Type B pancreatic cell (in vitro differentiated cells): ENCODE results near the gene PPIL4. TPM values are rescaled to one million over a fixed set of nuclear protein-coding genes. Genes with fewer than 3 reads are reported as not detected.
"Not testable (repeated sequence)": the region's sequence is repeated elsewhere in the genome, so short reads cannot be mapped to it uniquely, and the experiment has no call there.

Source experiments
- DNase-seq: peaks from one replicate; pipeline ENCODE4 v3.0.0; 2021; ENCODE audit warnings: mixed read lengths; ENCODE audit not compliant: unreplicated experiment; ENCODE audit errors: extremely low spot score
- H3K27ac Mint-ChIP-seq: 2 replicates; pipeline ENCODE4 v1.8.0; 2021; ENCODE audit warnings: mild to moderate bottlenecking, mixed read lengths
- H3K27me3 Mint-ChIP-seq: 2 replicates; pipeline ENCODE4 v1.8.0; 2021; ENCODE audit warnings: mixed read lengths
- H3K36me3 Mint-ChIP-seq: 2 replicates; pipeline ENCODE4 v1.8.0; 2021; ENCODE audit warnings: mixed read lengths
- H3K4me1 Mint-ChIP-seq: one replicate; pipeline ENCODE4 v1.8.0; 2021; ENCODE audit warnings: mixed read lengths; ENCODE audit not compliant: unreplicated experiment
- H3K4me3 Mint-ChIP-seq: 2 replicates; pipeline ENCODE4 v1.8.0; 2021; ENCODE audit warnings: mild to moderate bottlenecking, mixed read lengths
- H3K9me3 Mint-ChIP-seq: 2 replicates; pipeline ENCODE4 v1.8.0; 2021; ENCODE audit warnings: mixed read lengths
- CTCF ChIP-seq: fragments of 200-600 bp; sonication (generic); conservative IDR thresholded peaks from 2 replicates; pipeline ENCODE4 v1.5.0; 2021; ENCODE audit warnings: antibody characterized with exemption, mild to moderate bottlenecking
- total RNA-seq: library from RNA; stranded (reverse); gene quantifications from 2 replicates; pipeline ENCODE4 v1.2.1, GENCODE V29; 2021; ENCODE audit warnings: low replicate concordance

The PPIL4 gene
- total RNA-seq, 1 donor from 2014 or later: 36.7 TPM

- no peak for TF ChIP-seq CTCF
Measured at GRCh38 chr6:149468179-149468578, 77.7 kb downstream of the PPIL4 start.

GRCh38 chr6:149467265-149467664 is 78.6 kb downstream of the PPIL4 start:
- TF ChIP-seq CTCF: no peak
- Mint-ChIP-seq H3K27me3 (peaks cover 6% of the 10 kb centered on the region), H3K9me3 (no peaks in the 10 kb centered on the region), H3K4me3 (no peak overlapping the region), H3K4me1 (peaks cover 11% of the 10 kb centered on the region), H3K27ac (no peak overlapping the region), H3K36me3 (no peaks in the 10 kb centered on the region)
- no peak for DNase-seq

More at GRCh38 chr6:149468179-149468578, 77.7 kb downstream of the PPIL4 start:
- Mint-ChIP-seq H3K27me3 (peaks cover 6% of the 10 kb centered on the region), H3K4me1 (peaks cover 11% of the 10 kb centered on the region), H3K36me3 (no peaks in the 10 kb centered on the region), H3K9me3 (no peaks in the 10 kb centered on the region), H3K4me3 (no peak overlapping the region), H3K27ac (no peak overlapping the region)
- no peak for DNase-seq

GRCh38 chr6:149464411-149464810 is 81.4 kb downstream of the PPIL4 start:
- H3K9me3 Mint-ChIP-seq: no peaks in the 10 kb centered on the region
- H3K4me1 Mint-ChIP-seq: peaks cover 11% of the 10 kb centered on the region
- H3K4me3 Mint-ChIP-seq: no peak overlapping the region

GRCh38 chr6:149463781-149464180 is 82.1 kb downstream of the PPIL4 start:
- no peak for DNase-seq
- Mint-ChIP-seq H3K9me3 (no peaks in the 10 kb centered on the region), H3K36me3 (no peaks in the 10 kb centered on the region), H3K4me3 (no peak overlapping the region), H3K27me3 (peaks cover 7% of the 10 kb centered on the region), H3K4me1 (peaks cover 11% of the 10 kb centered on the region), H3K27ac (no peak overlapping the region)
- no peak for TF ChIP-seq CTCF

More at GRCh38 chr6:149464411-149464810, 81.4 kb downstream of the PPIL4 start:
- H3K36me3 Mint-ChIP-seq: no peaks in the 10 kb centered on the region
- no peak for DNase-seq
- no peak overlapping the region for H3K27ac Mint-ChIP-seq
- no peak for TF ChIP-seq CTCF
- H3K27me3 Mint-ChIP-seq: peaks cover 6% of the 10 kb centered on the region

GRCh38 chr6:149462712-149463111 is 83.1 kb downstream of the PPIL4 start:
- DNase-seq, H3K27ac Mint-ChIP-seq, H3K9me3 Mint-ChIP-seq, H3K27me3 Mint-ChIP-seq, H3K4me3 Mint-ChIP-seq, H3K36me3 Mint-ChIP-seq: not testable (repeated sequence)
- peaks cover 11% of the 10 kb centered on the region for H3K4me1 Mint-ChIP-seq

GRCh38 chr6:149461670-149462069 is 84.2 kb downstream of the PPIL4 start:
- Mint-ChIP-seq H3K4me1 (peaks cover 11% of the 10 kb centered on the region), H3K27ac (no peak overlapping the region), H3K27me3 (peaks cover 6% of the 10 kb centered on the region), H3K9me3 (no peaks in the 10 kb centered on the region), H3K36me3 (no peaks in the 10 kb centered on the region), H3K4me3 (no peak overlapping the region)
- no peak for TF ChIP-seq CTCF
- DNase-seq: no peak

- H3K36me3 Mint-ChIP-seq, H3K27me3 Mint-ChIP-seq, DNase-seq, H3K9me3 Mint-ChIP-seq, H3K27ac Mint-ChIP-seq, H3K4me3 Mint-ChIP-seq: not testable (repeated sequence)
- H3K4me1 Mint-ChIP-seq: peaks cover 11% of the 10 kb centered on the region
Measured at GRCh38 chr6:149460249-149460648, 85.6 kb downstream of the PPIL4 start.
